ENCODE data around the gene CRABP2. TPM values are rescaled to one million over a fixed set of nuclear protein-coding genes. Genes with fewer than 3 reads are reported as not detected.

CRABP2 gene
- total and polyA plus RNA-seq, 2 donors (not counting 1 experiment from before 2014, with no cell fraction given): 0.89 to 1.2 TPM

DNA sequence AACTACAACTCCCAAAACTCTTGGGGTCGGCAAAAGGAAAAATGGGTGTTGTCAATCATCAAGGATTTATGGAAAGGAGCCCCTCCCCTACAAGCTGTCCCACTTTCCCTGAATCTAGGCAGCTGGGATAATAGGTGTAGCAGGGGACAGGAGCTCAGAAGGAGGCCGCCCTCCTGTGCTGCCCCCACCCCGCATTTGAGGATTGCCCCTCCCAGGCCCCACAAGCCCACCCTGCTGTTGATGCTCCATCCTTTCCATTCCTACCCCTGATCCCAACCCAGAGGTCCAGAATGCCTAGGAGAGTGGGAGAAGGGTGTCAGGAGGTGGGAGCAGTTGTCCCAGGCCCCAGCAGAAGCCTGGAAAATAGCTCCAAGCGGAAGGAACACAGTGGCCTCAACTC, 37.4 kb upstream of the CRABP2 start:
- 89% methylated on average over 1 of the region's 4 CpGs for WGBS (ENCODE audit: insufficient coverage)
- H3K9me3 ChIP-seq (ENCODE audit: control extremely low read depth in 1 of 3, control insufficient read depth in 2 of 3, insufficient read depth in 1 of 3, low read length in 2 of 3): no peaks in the 10 kb centered on the region
- no peak overlapping the region for H3K27ac Mint-ChIP-seq

DNA sequence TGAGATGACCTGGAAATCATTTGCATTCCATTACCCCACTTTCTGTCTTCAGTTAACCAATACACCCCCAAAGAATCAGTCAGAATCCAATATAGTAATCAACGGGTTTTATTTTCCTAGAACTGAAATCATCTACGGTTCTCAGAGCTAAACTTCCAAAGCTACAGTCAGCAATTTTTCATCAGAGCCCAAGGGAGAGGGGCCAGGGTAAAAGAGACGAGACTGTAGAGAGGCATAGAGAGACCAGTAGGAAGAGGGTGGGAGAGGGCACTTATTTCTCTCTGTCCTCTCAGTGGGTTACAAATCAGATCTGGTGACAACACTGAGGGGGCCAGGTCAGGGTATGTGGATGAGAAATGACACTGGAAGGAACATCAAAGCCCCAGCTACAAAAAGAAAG, 36.6 kb upstream of the CRABP2 start:
- Histone ChIP-seq H3K79me2 (ENCODE audit: control insufficient read depth, insufficient read depth, low read length) (peaks cover 32% of the 10 kb centered on the region), H3K4me1 (ENCODE audit: control insufficient read depth in 2 of 2, insufficient read depth in 2 of 2, low read length in 2 of 2) (peaks cover 22 to 31% of the 10 kb centered on the region in 2 donors), H3K4me3 (ENCODE audit: control extremely low read depth in 1 of 5, extremely low read depth in 1 of 5, insufficient read depth in 1 of 5, low read depth in 2 of 5, low read length in 4 of 5) (peak overlapping the region in 1 of 5 experiments; percentile 51), H3K9me3 (ENCODE audit: control extremely low read depth in 1 of 3, control insufficient read depth in 2 of 3, insufficient read depth in 1 of 3, low read length in 2 of 3) (no peaks in the 10 kb centered on the region), H3K27ac (ENCODE audit: low read length in 2 of 2) (peak overlapping the region in 1 of 2 donors; percentile 95), H3K36me3 (replicated peaks in 1 of 2; ENCODE audit: control extremely low read depth in 1 of 2, control insufficient read depth in 1 of 2, extremely low read depth in 1 of 2, insufficient read depth in 2 of 2, low read length in 1 of 2) (peaks cover 0 to 37% of the 10 kb centered on the region in 2 experiments), H2AFZ (ENCODE audit: insufficient read depth, low read depth, low read length, poor library complexity, severe bottlenecking) (no peak overlapping the region), H3K27me3 (replicated peaks in 1 of 4; ENCODE audit: control extremely low read depth in 1 of 4, control insufficient read depth in 3 of 4, insufficient read depth in 4 of 4, low read length in 3 of 4) (no peaks in the 10 kb centered on the region), H4K20me1 (ENCODE audit: control insufficient read depth, insufficient read depth, low read length, poor library complexity, severe bottlenecking) (no peaks in the 10 kb centered on the region), H3K4me2 (replicated peaks; ENCODE audit: low read depth, low read length, poor library complexity, severe bottlenecking) (peak overlapping the region; percentile 84), H3K9ac (ENCODE audit: low read length) (no peak overlapping the region)
- Mint-ChIP-seq H3K27ac (peak overlapping the region; percentile 98), H3K27me3 (no peaks in the 10 kb centered on the region), H3K9me3 (ENCODE audit: insufficient read depth) (peaks cover 2% of the 10 kb centered on the region), H3K4me1 (peaks cover 44% of the 10 kb centered on the region), H3K4me3 (peak overlapping the region; percentile 96)
- ChIA-PET POLR2A (interaction anchor here (1.5 to 2.8 kb wide), 3 partner anchors 9 to 25 kb away, joined by 5 to 43 read pairs (median 39); partner anchors contain the start of genes HDGF, ISG20L2, METTL25B and PRCC), CTCF (interaction anchor here (2.4 to 5.1 kb wide), 2 partner anchors 16 to 25 kb away, joined by 18 to 43 read pairs; partner anchors contain the start of gene PRCC)
- no CpG with 5 or more reads among the region's 3 CpGs for WGBS (ENCODE audit: insufficient coverage)
- DNase-seq (no peak), ATAC-seq (ENCODE audit: low read depth) (no peak)
- intact Hi-C loops (cut with micrococcal nuclease): no loop called here
- no peak for TF ChIP-seq EZH2 (IDR thresholded peaks at IDR 0.05; ENCODE audit: borderline replicate concordance, insufficient read depth, low read depth, low read length, poor library complexity, severe bottlenecking)

More for the DNA sequence above, 37.4 kb upstream of the CRABP2 start:
- CTCF ChIA-PET: interaction anchor here (5.1 kb wide), 1 partner anchor 17 kb away, joined by 43 read pairs; no protein-coding TSS in a partner anchor
- no peak for TF ChIP-seq EZH2 (IDR thresholded peaks at IDR 0.05; ENCODE audit: borderline replicate concordance, insufficient read depth, low read depth, low read length, poor library complexity, severe bottlenecking)
- DNase-seq (no peak), ATAC-seq (ENCODE audit: low read depth) (no peak)
- intact Hi-C loops (cut with micrococcal nuclease): no loop called here
- peaks cover 33% of the 10 kb centered on the region for H3K79me2 ChIP-seq (ENCODE audit: control insufficient read depth, insufficient read depth, low read length)
- H3K9me3 Mint-ChIP-seq (ENCODE audit: insufficient read depth): peaks cover 2% of the 10 kb centered on the region
- H3K4me3 Mint-ChIP-seq: no peak overlapping the region
- no peaks in the 10 kb centered on the region for H3K27me3 Mint-ChIP-seq
- no peak overlapping the region for H2AFZ ChIP-seq (ENCODE audit: insufficient read depth, low read depth, low read length, poor library complexity, severe bottlenecking)
- peaks cover 29 to 39% of the 10 kb centered on the region in 2 donors for H3K4me1 ChIP-seq (ENCODE audit: control insufficient read depth in 2 of 2, insufficient read depth in 2 of 2, low read length in 2 of 2)
- no peak overlapping the region for H3K4me3 ChIP-seq (ENCODE audit: control extremely low read depth in 1 of 5, extremely low read depth in 1 of 5, insufficient read depth in 1 of 5, low read depth in 2 of 5, low read length in 4 of 5)
- no peak overlapping the region for H3K9ac ChIP-seq (ENCODE audit: low read length)
- H4K20me1 ChIP-seq (ENCODE audit: control insufficient read depth, insufficient read depth, low read length, poor library complexity, severe bottlenecking): peaks cover 4% of the 10 kb centered on the region
- no peak overlapping the region for H3K4me2 ChIP-seq (replicated peaks; ENCODE audit: low read depth, low read length, poor library complexity, severe bottlenecking)
- H3K27me3 ChIP-seq (replicated peaks in 1 of 4; ENCODE audit: control extremely low read depth in 1 of 4, control insufficient read depth in 3 of 4, insufficient read depth in 4 of 4, low read length in 3 of 4): no peaks in the 10 kb centered on the region
- H3K36me3 ChIP-seq (replicated peaks in 1 of 2; ENCODE audit: control extremely low read depth in 1 of 2, control insufficient read depth in 1 of 2, extremely low read depth in 1 of 2, insufficient read depth in 2 of 2, low read length in 1 of 2): peaks cover 0 to 30% of the 10 kb centered on the region in 2 experiments
- H3K27ac ChIP-seq (ENCODE audit: low read length in 2 of 2): no peak overlapping the region
- POLR2A ChIA-PET: interaction anchor here (0.6 to 2.8 kb wide), 3 partner anchors 9 to 345 kb away, joined by 3 to 39 read pairs (median 5); partner anchors contain the start of genes HDGF, ISG20L2 and METTL25B
- H3K4me1 Mint-ChIP-seq: peaks cover 51% of the 10 kb centered on the region
